Measurements from ENCODE around the gene EPHB2.

- TF ChIP-seq CTCF (IDR thresholded peaks at IDR 0.05; ENCODE audit: extremely low read depth in 1 of 2, insufficient read depth in 1 of 2, low read depth in 1 of 2, low read length in 2 of 2) (no peak), POLR2AphosphoS5 (IDR thresholded peaks at IDR 0.05; ENCODE audit: insufficient read depth, low read depth, low read length) (no peak), POLR2A (IDR thresholded peaks at IDR 0.05; ENCODE audit: low read depth, low read length) (no peak), EZH2 (IDR thresholded peaks at IDR 0.05; ENCODE audit: borderline replicate concordance, low read depth, low read length, severe bottlenecking) (no peak), FOS (IDR thresholded peaks at IDR 0.05; ENCODE audit: borderline replicate concordance, insufficient read depth, low read length) (no peak), MAX (IDR thresholded peaks at IDR 0.05; ENCODE audit: insufficient read depth, insufficient read length) (no peak), JUN (IDR thresholded peaks at IDR 0.05; ENCODE audit: borderline replicate concordance, insufficient read depth, insufficient read length, low read depth) (no peak), MYC (IDR thresholded peaks at IDR 0.05; ENCODE audit: low read depth, low read length) (no peak)
Measured at GRCh38 chr1:22914156-22914555, 203.5 kb downstream of the EPHB2 start.
